ENCODE measurements around the gene PACRG. TPM values are rescaled to one million over a fixed set of nuclear protein-coding genes. Genes with fewer than 3 reads are reported as not detected.

Gene PACRG
- total RNA-seq, 4 donors from 2014 or later = 0.29 to 1.6 (median 0.61) TPM

- intact Hi-C loops (cut with DNase I; ENCODE audit: low total_unique reads) = no loop called here
- in situ Hi-C loops (cut with MboI; ENCODE audit: low sequenced_read_pairs in 4 of 4) = loop anchor here in 2 of 4 donors (25.0 kb wide), 1 partner anchor 549 kb away; the partner anchor contains the start of gene QKI (in 2 of the 2)
- no peaks in the 10 kb centered on the region for H3K4me1 ChIP-seq
- TF ChIP-seq CTCF (IDR thresholded peaks at IDR 0.05 in 4 of 5, conservative IDR thresholded peaks at IDR 0.05 in 1 of 5) (no peak), POLR2A (IDR thresholded peaks at IDR 0.05) (no peak)
- no peak overlapping the region for H3K27ac ChIP-seq
- H3K4me3 ChIP-seq = no peak overlapping the region
- no peaks in the 10 kb centered on the region for H3K27me3 ChIP-seq
- H3K36me3 ChIP-seq = no peaks in the 10 kb centered on the region
- DNase-seq (no peak), ATAC-seq (no peak)
- no peaks in the 10 kb centered on the region for H3K9me3 ChIP-seq
These were observed 135.2 kb downstream of the PACRG start for GRCh38 chr6:162862941-162863340.

DNA sequence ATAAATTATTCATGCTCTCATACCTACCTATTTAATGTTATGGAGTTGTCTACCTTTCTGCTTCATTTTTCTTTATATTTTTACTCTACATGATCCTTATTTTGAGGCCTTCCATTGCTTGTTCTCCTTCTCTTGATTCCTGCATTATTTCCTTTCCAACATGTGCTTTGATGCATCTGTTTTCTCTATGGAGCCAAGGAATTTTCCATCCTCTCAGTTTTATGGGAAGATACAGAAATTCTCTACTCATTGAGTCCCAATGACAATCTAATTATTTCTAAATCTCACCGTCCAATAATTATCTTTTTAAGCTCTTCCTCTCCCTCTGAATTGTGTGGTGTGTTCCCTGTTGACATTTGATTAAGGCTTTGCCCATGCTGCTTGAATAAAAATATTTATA, 136.0 kb downstream of the PACRG start:
- TF ChIP-seq POLR2A (IDR thresholded peaks at IDR 0.05) (no peak), CTCF (IDR thresholded peaks at IDR 0.05 in 4 of 5, conservative IDR thresholded peaks at IDR 0.05 in 1 of 5) (no peak)
- H3K27me3 ChIP-seq = no peaks in the 10 kb centered on the region
- intact Hi-C loops (cut with DNase I; ENCODE audit: low total_unique reads) = no loop called here
- ATAC-seq (no peak), DNase-seq (no peak)
- no peaks in the 10 kb centered on the region for H3K4me1 ChIP-seq
- H3K36me3 ChIP-seq = no peaks in the 10 kb centered on the region
- no peaks in the 10 kb centered on the region for H3K9me3 ChIP-seq
- no peak overlapping the region for H3K4me3 ChIP-seq
- no peak overlapping the region for H3K27ac ChIP-seq
- in situ Hi-C loops (cut with MboI; ENCODE audit: low sequenced_read_pairs in 4 of 4) = loop anchor here in 2 of 4 donors (25.0 kb wide), 1 partner anchor 548 kb away; the partner anchor contains the start of gene QKI (in 2 of the 2)

DNA sequence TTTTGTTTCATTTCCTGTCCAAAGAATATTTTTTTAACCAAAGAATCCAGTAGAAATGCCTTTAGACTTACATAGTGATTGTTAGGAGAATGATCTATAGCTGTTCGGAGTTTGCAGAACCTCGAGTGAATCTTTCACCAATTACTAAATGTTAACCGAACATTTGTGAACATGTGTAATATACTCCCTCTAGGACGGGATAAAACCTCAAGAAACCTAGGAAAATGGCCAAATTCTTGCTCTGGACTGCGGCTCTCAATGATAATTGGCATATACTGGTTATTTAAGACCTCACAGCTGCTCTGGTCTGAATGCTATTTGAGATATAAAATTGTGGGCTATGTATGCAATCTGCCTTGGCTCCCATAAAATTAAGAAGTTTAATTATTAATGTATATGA, 137.1 kb downstream of the PACRG start:
- intact Hi-C loops (cut with DNase I; ENCODE audit: low total_unique reads) = no loop called here
- H3K4me1 ChIP-seq = no peaks in the 10 kb centered on the region
- TF ChIP-seq POLR2A (IDR thresholded peaks at IDR 0.05) (no peak), CTCF (IDR thresholded peaks at IDR 0.05 in 4 of 5, conservative IDR thresholded peaks at IDR 0.05 in 1 of 5) (no peak)
- DNase-seq = no peak
- no peak for ATAC-seq
- H3K36me3 ChIP-seq = no peaks in the 10 kb centered on the region
- no peak overlapping the region for H3K27ac ChIP-seq
- H3K9me3 ChIP-seq = no peaks in the 10 kb centered on the region
- no peak overlapping the region for H3K4me3 ChIP-seq
- H3K27me3 ChIP-seq = no peaks in the 10 kb centered on the region
- in situ Hi-C loops (cut with MboI; ENCODE audit: low sequenced_read_pairs in 4 of 4) = loop anchor here in 2 of 4 donors (25.0 kb wide), 1 partner anchor 547 kb away; the partner anchor contains the start of gene QKI (in 2 of the 2)

- in situ Hi-C loops (cut with MboI; ENCODE audit: low sequenced_read_pairs in 4 of 4) = loop anchor here in 2 of 4 donors (25.0 kb wide), 1 partner anchor 546 kb away; the partner anchor contains the start of gene QKI (in 2 of the 2)
- Histone ChIP-seq H3K9me3 (no peaks in the 10 kb centered on the region), H3K27me3 (no peaks in the 10 kb centered on the region), H3K4me3 (no peak overlapping the region), H3K4me1 (no peaks in the 10 kb centered on the region), H3K27ac (no peak overlapping the region), H3K36me3 (no peaks in the 10 kb centered on the region)
- TF ChIP-seq POLR2A (IDR thresholded peaks at IDR 0.05) (no peak), CTCF (IDR thresholded peaks at IDR 0.05 in 4 of 5, conservative IDR thresholded peaks at IDR 0.05 in 1 of 5) (no peak)
- DNase-seq (no peak), ATAC-seq (no peak)
- intact Hi-C loops (cut with DNase I; ENCODE audit: low total_unique reads) = no loop called here
These were observed 138.9 kb downstream of the PACRG start for GRCh38 chr6:162866656-162867055.

DNA sequence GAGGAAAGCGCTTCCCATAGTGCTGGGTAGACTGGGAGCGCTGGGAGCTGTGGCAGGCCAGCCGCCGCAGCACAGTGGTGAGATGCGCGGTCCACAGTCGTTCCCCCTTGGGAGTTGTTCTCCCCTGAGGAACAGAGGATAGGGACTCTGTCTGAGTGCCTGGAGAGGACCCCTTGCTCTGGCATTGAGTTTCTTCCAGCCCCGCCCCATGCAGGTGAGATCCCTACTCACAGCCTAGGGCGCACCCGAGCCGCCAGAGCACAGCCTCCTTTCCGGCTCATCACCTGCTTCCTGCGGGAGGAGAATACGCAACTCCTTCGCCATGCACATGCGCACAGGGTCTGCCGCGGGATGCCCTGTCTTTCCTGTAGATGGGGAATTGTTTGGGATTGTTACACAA, 140.6 kb downstream of the PACRG start:
- no peak for DNase-seq
- Histone ChIP-seq H3K4me3 (no peak overlapping the region), H3K36me3 (no peaks in the 10 kb centered on the region), H3K27ac (no peak overlapping the region), H3K9me3 (no peaks in the 10 kb centered on the region), H3K27me3 (no peaks in the 10 kb centered on the region), H3K4me1 (no peaks in the 10 kb centered on the region)
- TF ChIP-seq CTCF (IDR thresholded peaks at IDR 0.05 in 4 of 5, conservative IDR thresholded peaks at IDR 0.05 in 1 of 5) = no peak
- no peak for TF ChIP-seq POLR2A (IDR thresholded peaks at IDR 0.05)
- intact Hi-C loops (cut with DNase I; ENCODE audit: low total_unique reads) = no loop called here
- ATAC-seq = no peak
- in situ Hi-C loops (cut with MboI; ENCODE audit: low sequenced_read_pairs in 4 of 4) = loop anchor here in 2 of 4 donors (25.0 kb wide), 1 partner anchor 544 kb away; the partner anchor contains the start of gene QKI (in 2 of the 2)

All from gastrocnemius medialis (tissue), 4 donors.